Karpas-422 (cell line): ENCODE measurements around the gene CELF4. TPM values are rescaled to one million over a fixed set of nuclear protein-coding genes. Genes with fewer than 3 reads are reported as not detected.

Experiments
- DNase-seq: peaks from one replicate; pipeline ENCODE4 v3.0.0-alpha.2; 2015
- H2AFZ ChIP-seq: fragments of 200-600 bp; sonication (generic); 2 replicates; pipeline ENCODE4 v1.6.1; 2014; ENCODE audit warnings: antibody characterized with exemption, low read length, mixed read lengths
- H3K27ac ChIP-seq: fragments of 200-600 bp; sonication (generic); 2 replicates; pipeline ENCODE4 v1.5.1; 2014; ENCODE audit warnings: mild to moderate bottlenecking, low read length, moderate library complexity
- H3K27me3 ChIP-seq: fragments of 200-600 bp; sonication (generic); 2 replicates; pipeline ENCODE4 v1.6.1; 2014; ENCODE audit warnings: low read length, mixed read lengths
- H3K36me3 ChIP-seq: fragments of 200-600 bp; sonication (generic); 2 replicates; pipeline ENCODE4 v1.6.1; 2014; ENCODE audit warnings: low read length, mixed read lengths; ENCODE audit not compliant: insufficient read depth
- H3K4me1 ChIP-seq: fragments of 200-600 bp; sonication (generic); 2 replicates; pipeline ENCODE4 v1.6.1; 2014; ENCODE audit warnings: mild to moderate bottlenecking, low read length, mixed read lengths
- H3K4me2 ChIP-seq: fragments of 200-600 bp; sonication (generic); 2 replicates; pipeline ENCODE4 v1.6.1; 2014; ENCODE audit warnings: low read length, low read depth, mild to moderate bottlenecking; ENCODE audit not compliant: poor library complexity, severe bottlenecking
- H3K4me3 ChIP-seq: fragments of 200-600 bp; sonication (generic); 2 replicates; pipeline ENCODE4 v1.5.1; 2014; ENCODE audit warnings: mild to moderate bottlenecking, antibody characterized with exemption, low read length, mixed read lengths
- H3K79me2 ChIP-seq: fragments of 200-600 bp; sonication (generic); 2 replicates; pipeline ENCODE4 v1.6.1; 2014; ENCODE audit warnings: mild to moderate bottlenecking, low read length, mixed read lengths
- H3K9ac ChIP-seq: fragments of 200-600 bp; sonication (generic); 2 replicates; pipeline ENCODE4 v1.6.0; 2014; ENCODE audit warnings: low read length
- H3K9me2 ChIP-seq: fragments of 200-600 bp; sonication (generic), shearing (Covaris generic); replicated peaks from 2 replicates; pipeline ENCODE4 v1.6.0; 2014; ENCODE audit warnings: mild to moderate bottlenecking, low read length, moderate library complexity; ENCODE audit not compliant: insufficient read depth
- H3K9me3 ChIP-seq: fragments of 300-700, 200-600 bp; sonication (generic); 2 replicates; pipeline ENCODE4 v1.6.1; 2014; ENCODE audit warnings: low read length, mixed read lengths
- H4K20me1 ChIP-seq: fragments of 200-600 bp; sonication (generic); 2 replicates; pipeline ENCODE4 v1.6.1; 2014; ENCODE audit warnings: mild to moderate bottlenecking, antibody characterized with exemption, low read length, low read depth; ENCODE audit not compliant: insufficient read depth
- total RNA-seq: library from RNA; depleted of rRNA; stranded (reverse); fragments of >200 nt; shearing (Covaris generic); gene quantifications from 2 replicates; pipeline ENCODE4 v1.2.3, GENCODE V29; 2014; ENCODE audit warnings: low replicate concordance

The CELF4 gene
- total RNA-seq, 1 experiment from 2014 or later, result not detected

GRCh38 chr18:37508207-37508606 is 57.4 kb downstream of the CELF4 start:
- Histone ChIP-seq H3K79me2 (no peaks in the 10 kb centered on the region), H3K4me3 (no peak overlapping the region), H3K36me3 (no peaks in the 10 kb centered on the region), H3K9ac (no peak overlapping the region), H4K20me1 (no peaks in the 10 kb centered on the region), H3K27ac (no peak overlapping the region), H2AFZ (no peak overlapping the region), H3K9me3 (peaks cover 4% of the 10 kb centered on the region; the same call in 1 of the 2 replicates), H3K27me3 (no peaks in the 10 kb centered on the region), H3K4me2 (no peak overlapping the region), H3K4me1 (no peaks in the 10 kb centered on the region), H3K9me2 (no peaks in the 10 kb centered on the region)
- no peak for DNase-seq

- Histone ChIP-seq H3K4me3 (no peak overlapping the region), H3K9me3 (peaks cover 4% of the 10 kb centered on the region; the same call in 1 of the 2 replicates), H3K4me1 (no peaks in the 10 kb centered on the region), H3K36me3 (no peaks in the 10 kb centered on the region), H3K9me2 (no peaks in the 10 kb centered on the region), H3K4me2 (no peak overlapping the region), H3K27ac (no peak overlapping the region), H4K20me1 (no peaks in the 10 kb centered on the region), H3K79me2 (no peaks in the 10 kb centered on the region), H3K27me3 (no peaks in the 10 kb centered on the region), H3K9ac (no peak overlapping the region), H2AFZ (no peak overlapping the region)
- DNase-seq, result no peak
Measured at GRCh38 chr18:37507239-37507638, 58.4 kb downstream of the CELF4 start.

GRCh38 chr18:37506001-37506400 is 59.6 kb downstream of the CELF4 start:
- Histone ChIP-seq H3K4me3 (no peak overlapping the region), H3K9ac (no peak overlapping the region), H4K20me1 (no peaks in the 10 kb centered on the region), H2AFZ (no peak overlapping the region), H3K9me2 (no peaks in the 10 kb centered on the region), H3K4me2 (no peak overlapping the region), H3K79me2 (no peaks in the 10 kb centered on the region), H3K4me1 (no peaks in the 10 kb centered on the region), H3K9me3 (peaks cover 4% of the 10 kb centered on the region; the same call in 1 of the 2 replicates), H3K27ac (no peak overlapping the region), H3K27me3 (no peaks in the 10 kb centered on the region), H3K36me3 (no peaks in the 10 kb centered on the region)
- no peak for DNase-seq

GRCh38 chr18:37505321-37505720 is 60.3 kb downstream of the CELF4 start:
- Histone ChIP-seq H3K9me3 (peaks cover 4% of the 10 kb centered on the region; the same call in 1 of the 2 replicates), H3K36me3 (no peaks in the 10 kb centered on the region), H3K27me3 (no peaks in the 10 kb centered on the region), H3K9ac (no peak overlapping the region), H3K79me2 (no peaks in the 10 kb centered on the region), H3K9me2 (no peaks in the 10 kb centered on the region), H2AFZ (no peak overlapping the region), H3K4me3 (no peak overlapping the region), H3K27ac (no peak overlapping the region), H4K20me1 (no peaks in the 10 kb centered on the region), H3K4me2 (no peak overlapping the region), H3K4me1 (no peaks in the 10 kb centered on the region)
- DNase-seq, result no peak

GRCh38 chr18:37502601-37503000 is 63.0 kb downstream of the CELF4 start:
- no peak overlapping the region for H3K4me2 ChIP-seq
- H3K9ac ChIP-seq, result no peak overlapping the region
- H3K27me3 ChIP-seq, result no peaks in the 10 kb centered on the region
- no peaks in the 10 kb centered on the region for H4K20me1 ChIP-seq
- no peaks in the 10 kb centered on the region for H3K4me1 ChIP-seq
- no peaks in the 10 kb centered on the region for H3K79me2 ChIP-seq
- H2AFZ ChIP-seq, result no peak overlapping the region
- DNase-seq, result no peak
- H3K27ac ChIP-seq, result no peak overlapping the region
- no peak overlapping the region for H3K4me3 ChIP-seq
- no peaks in the 10 kb centered on the region for H3K36me3 ChIP-seq
- H3K9me2 ChIP-seq, result no peaks in the 10 kb centered on the region
- no peaks in the 10 kb centered on the region for H3K9me3 ChIP-seq

GRCh38 chr18:37502036-37502435 is 63.6 kb downstream of the CELF4 start:
- Histone ChIP-seq H3K4me1 (no peaks in the 10 kb centered on the region), H3K9me2 (no peaks in the 10 kb centered on the region), H3K9ac (no peak overlapping the region), H3K9me3 (no peaks in the 10 kb centered on the region), H3K36me3 (no peaks in the 10 kb centered on the region), H3K27ac (no peak overlapping the region), H4K20me1 (no peaks in the 10 kb centered on the region), H3K4me3 (no peak overlapping the region), H2AFZ (no peak overlapping the region), H3K27me3 (no peaks in the 10 kb centered on the region), H3K4me2 (no peak overlapping the region), H3K79me2 (no peaks in the 10 kb centered on the region)
- no peak for DNase-seq

- Histone ChIP-seq H3K36me3 (no peaks in the 10 kb centered on the region), H4K20me1 (no peaks in the 10 kb centered on the region), H3K79me2 (no peaks in the 10 kb centered on the region), H3K4me1 (no peaks in the 10 kb centered on the region), H3K9me3 (no peaks in the 10 kb centered on the region), H3K4me2 (no peak overlapping the region), H3K9ac (no peak overlapping the region), H3K27me3 (no peaks in the 10 kb centered on the region), H2AFZ (no peak overlapping the region), H3K4me3 (no peak overlapping the region), H3K27ac (no peak overlapping the region), H3K9me2 (no peaks in the 10 kb centered on the region)
- DNase-seq, result no peak
Measured at GRCh38 chr18:37501136-37501535, 64.5 kb downstream of the CELF4 start.

- Histone ChIP-seq H3K79me2 (no peaks in the 10 kb centered on the region), H3K9me2 (no peaks in the 10 kb centered on the region), H2AFZ (no peak overlapping the region), H3K9me3 (no peaks in the 10 kb centered on the region), H3K4me1 (no peaks in the 10 kb centered on the region), H3K4me3 (no peak overlapping the region), H3K9ac (no peak overlapping the region), H3K27me3 (no peaks in the 10 kb centered on the region), H3K27ac (no peak overlapping the region), H4K20me1 (no peaks in the 10 kb centered on the region), H3K4me2 (no peak overlapping the region), H3K36me3 (no peaks in the 10 kb centered on the region)
- DNase-seq, result no peak
Measured at GRCh38 chr18:37499913-37500312, 65.7 kb downstream of the CELF4 start.

GRCh38 chr18:37499044-37499443 is 66.6 kb downstream of the CELF4 start:
- Histone ChIP-seq H3K4me3 (no peak overlapping the region), H3K27me3 (no peaks in the 10 kb centered on the region), H4K20me1 (no peaks in the 10 kb centered on the region), H3K9ac (no peak overlapping the region), H3K4me1 (no peaks in the 10 kb centered on the region), H3K79me2 (no peaks in the 10 kb centered on the region), H3K36me3 (no peaks in the 10 kb centered on the region), H2AFZ (no peak overlapping the region), H3K27ac (no peak overlapping the region), H3K4me2 (no peak overlapping the region), H3K9me3 (no peaks in the 10 kb centered on the region), H3K9me2 (no peaks in the 10 kb centered on the region)
- DNase-seq, result no peak
